NCI-H748 treated with DMSO at 0.1 percent for 48 hours (cell line): ENCODE measurements around the gene PKIG.

Source experiments
- DNase-seq: peaks from one replicate; lab custom pipeline; 2025; lab: John Stamatoyannopoulos, UW

PKIG gene

DNA sequence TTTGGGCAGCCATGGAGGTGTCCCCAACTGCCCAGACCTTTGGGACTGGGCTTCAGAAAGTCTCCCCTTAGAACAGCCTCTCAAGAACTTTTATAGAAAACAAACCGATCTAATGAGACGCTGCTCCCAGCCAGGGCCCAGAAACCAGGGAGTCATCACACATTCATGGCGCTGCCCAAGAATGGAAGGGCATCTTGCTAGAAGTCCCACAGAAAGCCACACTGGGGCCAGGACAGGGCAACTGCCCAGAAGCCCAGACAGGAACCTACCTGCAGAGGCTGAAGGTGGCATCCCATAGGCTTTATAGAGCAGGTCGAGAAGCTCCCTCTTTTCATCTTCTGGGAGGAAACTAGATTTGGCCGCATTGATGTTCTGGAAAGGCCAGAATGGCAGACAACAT, 37.7 kb downstream of the PKIG start:
- DNase-seq: no peak

DNA sequence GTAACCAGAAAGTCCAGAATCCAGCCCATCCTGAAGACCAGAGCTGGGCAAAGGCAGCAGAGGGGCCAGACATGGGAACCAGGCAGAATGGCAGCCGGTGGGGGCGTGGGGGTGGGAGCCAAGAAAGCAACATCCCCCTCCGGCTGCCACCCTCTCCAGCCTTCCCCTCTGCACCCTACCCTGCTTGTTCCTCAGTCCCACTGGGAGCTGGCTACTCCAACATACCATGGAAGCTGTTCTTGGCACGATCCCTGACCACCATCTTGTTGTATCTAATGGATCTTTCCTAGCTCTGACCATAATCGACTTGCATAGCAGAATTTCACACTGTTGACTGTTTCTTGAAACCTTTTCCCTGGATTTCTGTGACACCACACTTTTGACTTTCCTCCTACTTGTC, 38.9 kb downstream of the PKIG start:
- no peak for DNase-seq

DNA sequence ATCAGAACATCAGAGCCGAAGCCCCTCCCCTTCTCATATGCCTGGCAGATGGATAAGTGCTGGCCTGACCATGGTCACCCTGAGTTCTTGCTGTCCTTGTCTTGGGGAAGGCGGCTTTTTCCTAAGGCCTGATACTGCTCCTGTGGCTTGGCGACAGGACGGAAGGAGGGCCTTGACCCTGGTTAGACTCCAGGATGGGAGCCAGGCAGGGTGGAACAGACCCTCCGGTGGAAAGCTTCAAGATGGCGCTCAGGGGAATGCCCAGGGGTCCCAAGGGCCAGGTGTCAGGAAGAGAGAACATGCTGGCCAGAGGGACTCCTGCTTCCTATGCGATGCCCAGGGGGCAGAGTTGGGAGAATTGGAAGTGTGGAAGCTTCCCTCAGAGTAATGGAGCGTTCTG, 39.6 kb downstream of the PKIG start:
- no peak for DNase-seq

DNA sequence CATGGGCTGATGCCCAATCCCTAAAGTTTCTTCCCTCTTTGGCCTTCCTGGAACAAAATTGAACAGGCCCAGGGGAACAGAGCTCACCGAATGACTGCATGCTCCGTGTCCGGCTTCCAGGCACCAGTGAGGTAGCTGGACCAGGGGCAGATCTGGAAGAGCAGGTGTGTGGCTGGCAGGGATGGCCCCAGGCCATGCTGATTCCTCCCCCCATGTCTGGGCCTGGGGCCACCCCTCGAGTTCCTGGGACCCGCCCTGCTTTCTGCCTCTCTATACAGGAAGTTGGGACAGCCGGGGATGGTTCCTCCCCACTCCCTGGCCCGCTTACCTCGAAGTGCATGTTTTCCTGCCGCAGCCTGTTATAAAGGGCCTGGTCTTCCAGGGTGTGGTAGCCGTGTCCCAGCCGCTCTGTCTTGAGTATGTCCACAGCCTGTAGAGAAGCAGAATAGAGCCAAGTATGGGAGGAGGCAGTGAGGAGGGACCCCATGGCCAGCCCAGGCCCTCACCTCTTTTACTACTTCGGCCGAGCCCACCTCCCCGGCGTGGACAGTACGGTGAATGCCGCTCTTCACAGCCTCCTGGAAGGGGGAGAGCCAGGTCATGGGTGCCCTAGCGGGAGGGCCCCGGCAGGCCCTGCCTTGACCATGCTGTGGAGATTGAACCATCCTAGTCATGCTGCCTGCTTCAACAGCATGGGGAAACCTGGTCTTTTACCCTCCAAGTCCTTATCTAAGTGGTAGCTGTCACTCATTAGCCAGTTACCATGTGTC, 40.3 kb downstream of the PKIG start:
- DNase-seq: no peak

DNA sequence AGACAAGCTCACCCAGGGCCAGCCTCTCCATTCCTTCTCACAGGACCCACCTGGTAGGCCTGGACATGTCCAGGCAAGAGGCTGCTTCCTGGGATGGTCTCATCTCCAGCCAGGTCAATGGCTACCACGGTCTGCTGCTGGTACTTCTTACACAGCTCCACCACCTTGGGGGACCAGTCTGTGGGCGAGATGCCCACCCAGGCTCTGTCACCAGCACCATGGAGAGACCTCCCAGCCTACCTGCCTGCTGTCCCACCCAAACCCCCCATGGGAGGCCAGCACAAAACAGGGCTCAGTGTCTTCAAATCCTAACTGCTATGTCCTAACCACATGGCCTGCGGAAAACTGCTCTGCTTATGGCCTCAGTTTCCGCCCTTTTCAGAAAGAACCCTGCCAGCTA, 41.8 kb downstream of the PKIG start:
- DNase-seq: no peak

DNA sequence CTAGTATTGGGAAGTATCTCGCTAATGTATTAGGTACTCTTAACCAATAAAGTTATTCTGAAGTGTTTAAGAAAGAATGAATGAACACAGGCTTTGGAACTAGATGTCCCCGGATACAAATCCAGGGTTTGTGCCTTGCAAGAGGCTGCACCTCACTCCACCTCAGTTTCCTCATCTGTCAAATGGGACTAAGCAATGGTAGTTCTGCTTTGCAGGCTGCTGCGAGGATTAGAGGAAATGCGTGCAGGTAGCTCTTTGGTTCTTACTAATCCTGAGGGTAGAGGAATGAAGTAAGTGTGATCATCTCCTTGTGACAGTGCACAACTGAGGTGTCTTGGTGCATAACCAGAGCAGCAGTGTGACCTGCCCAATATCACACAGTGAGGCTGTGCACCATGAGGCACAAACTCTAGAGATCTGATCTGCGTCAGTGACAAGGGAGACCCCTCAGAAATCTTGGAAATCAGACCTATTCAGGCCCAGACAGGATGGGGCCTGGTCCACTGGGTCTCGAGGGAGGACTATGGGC, 42.4 kb downstream of the PKIG start:
- no peak for DNase-seq

DNA sequence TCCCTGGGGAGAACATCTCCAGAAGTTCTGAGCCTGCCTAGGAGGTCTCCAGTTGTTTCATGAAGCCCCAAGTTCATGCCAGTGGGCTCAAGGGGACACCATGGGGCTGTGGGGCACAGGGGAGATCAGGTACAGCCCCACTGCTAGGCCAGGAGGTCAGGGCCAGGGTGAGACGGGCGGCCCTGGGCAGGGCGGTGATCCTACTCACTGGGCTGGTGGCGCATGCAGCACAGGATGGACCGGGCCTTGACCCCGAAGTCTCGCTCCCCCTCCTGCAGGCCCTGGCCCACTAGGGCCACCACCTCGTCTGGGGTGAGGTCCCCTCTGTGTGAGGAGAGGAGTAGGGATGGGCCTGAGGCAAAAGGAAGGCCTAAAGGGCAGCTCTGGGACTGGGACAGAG, 43.0 kb downstream of the PKIG start:
- no peak for DNase-seq

DNA sequence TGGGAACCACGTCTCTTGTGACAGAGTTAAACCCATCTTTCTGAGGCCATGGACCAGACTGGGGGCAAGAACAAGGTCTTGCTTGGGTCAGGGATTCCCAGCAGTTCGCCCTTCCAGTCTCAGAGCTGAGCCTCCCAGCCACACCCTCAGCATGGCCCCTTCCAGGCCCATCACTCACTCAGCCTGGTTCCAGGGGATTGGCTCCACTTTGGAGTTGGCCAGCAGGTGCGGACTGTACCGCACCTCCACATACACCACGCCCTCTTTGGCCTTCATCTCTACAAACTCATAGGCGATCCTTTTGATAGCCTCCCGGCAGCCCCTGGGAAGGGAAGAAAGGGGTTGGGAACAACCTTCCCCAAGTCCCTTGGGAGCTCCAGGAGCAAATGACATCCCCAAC, 43.9 kb downstream of the PKIG start:
- DNase-seq: no peak

DNA sequence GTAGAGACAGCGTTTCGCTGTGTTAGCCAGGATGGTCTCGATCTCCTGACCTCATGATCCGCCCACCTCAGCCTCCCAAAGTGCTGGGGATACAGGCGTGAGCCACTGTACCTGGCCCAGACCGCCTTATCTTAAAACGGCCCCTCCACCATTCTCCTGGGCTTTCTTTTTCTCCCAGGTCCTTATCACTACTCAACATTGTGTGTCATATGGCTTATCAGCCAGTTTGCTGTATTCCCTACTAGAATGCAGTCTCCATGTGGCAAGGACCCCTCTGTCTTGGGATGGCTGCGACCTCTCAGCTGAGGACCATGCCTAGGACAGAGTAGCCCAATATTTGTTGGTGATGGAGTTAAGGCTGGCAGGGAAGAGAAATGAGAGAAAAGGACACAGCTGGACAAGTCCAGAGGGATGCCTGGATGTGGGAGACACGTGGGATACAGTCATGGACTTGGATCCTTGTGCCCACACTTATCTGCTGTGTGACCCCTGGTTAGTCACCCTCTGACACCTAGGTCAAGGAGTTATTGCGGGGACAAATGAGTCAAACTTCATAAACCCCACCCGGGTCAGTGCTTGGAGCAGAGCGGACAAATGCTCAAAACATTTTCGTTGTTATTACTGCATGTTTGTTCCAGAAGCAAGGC, 45.1 kb downstream of the PKIG start:
- DNase-seq: no peak

DNA sequence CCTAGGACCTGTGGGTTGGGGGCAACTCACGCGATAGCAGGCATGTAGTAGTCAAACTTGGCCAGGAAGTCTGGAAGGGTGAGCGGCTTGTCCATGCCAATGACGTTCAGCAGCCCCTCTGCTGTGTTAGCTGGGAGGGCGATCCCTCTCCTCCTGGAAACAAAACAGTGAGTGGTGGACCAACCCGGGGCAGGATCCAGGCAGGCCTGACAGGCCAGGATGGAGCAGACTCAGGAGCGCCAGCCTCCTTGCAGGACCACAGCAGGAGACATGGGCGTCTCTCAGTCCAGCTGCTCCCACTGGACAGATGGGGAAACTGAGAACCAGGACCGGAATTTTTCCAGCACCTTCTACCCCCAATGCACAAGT, 46.6 kb downstream of the PKIG start:
- DNase-seq: no peak

DNA sequence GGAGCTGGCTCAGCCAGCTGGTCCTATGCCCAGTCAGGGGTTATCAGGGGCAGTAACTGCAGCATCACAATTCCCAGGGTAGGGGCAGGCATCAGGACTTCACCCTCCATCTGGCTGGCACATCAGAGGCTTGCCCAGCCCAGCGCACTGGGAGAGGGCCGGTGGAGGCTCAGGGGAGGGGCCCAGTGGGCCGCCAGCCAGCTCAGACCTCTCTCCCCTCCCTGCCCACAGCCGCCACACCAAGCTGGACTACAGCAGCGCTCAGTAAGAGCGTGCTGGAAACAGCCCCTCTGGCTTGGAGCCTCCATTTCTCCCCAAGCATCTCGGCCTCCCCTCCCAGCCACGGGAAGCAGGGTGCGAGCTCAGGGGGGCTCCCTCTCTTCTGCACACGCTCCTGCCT, 47.2 kb downstream of the PKIG start:
- DNase-seq: no peak

DNA sequence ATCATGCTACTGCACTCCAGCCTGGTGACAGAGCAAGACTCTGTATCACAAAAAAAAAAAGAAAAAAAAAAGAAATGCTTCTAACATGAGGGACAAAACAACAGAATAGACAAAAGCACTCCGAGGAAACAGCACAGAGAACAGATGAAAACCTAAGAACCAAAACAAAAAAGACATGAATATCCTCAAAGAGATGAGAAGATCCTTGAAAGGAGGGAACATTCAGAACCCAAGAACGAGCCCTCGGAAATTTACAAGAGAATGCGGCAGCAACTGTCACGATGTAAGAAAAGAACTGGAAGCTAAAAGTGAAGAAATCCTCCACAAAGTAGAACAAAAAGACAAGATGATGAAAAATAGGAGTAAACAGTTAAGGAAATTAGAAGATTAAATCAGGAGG, 47.9 kb downstream of the PKIG start:
- no peak for DNase-seq

DNA sequence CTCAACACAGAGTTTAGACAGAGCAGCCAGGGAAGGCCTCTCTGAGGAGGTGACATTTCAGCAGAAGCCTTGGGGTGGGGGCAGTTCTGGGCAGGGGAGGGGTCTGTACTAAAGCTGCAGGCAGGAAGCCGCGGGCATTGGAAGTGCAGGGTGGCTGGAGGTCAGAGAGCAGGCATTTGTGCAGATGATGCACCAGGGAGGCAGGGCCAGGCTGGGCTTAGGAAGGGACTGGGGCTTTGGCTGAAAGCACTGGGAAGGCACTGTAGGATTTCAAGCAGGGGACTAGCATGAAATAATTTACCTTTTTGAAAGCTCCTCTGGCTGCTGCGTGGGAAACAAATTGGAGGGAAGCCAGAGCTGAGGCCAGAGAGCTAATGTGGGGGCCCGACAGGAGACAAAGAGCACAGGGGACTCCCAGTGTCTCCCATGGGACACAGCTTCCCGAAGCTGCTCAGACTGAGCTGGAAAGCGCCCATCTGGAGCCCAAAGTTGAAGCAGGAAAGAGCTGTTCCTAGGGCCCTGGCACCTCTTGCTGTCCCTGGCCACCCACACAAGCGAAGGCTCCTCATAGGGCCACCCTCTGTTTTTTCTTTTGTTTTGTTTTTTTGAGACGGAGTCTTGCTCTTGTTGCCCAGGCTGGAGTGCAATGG, 49.8 kb downstream of the PKIG start:
- no peak for DNase-seq

DNA sequence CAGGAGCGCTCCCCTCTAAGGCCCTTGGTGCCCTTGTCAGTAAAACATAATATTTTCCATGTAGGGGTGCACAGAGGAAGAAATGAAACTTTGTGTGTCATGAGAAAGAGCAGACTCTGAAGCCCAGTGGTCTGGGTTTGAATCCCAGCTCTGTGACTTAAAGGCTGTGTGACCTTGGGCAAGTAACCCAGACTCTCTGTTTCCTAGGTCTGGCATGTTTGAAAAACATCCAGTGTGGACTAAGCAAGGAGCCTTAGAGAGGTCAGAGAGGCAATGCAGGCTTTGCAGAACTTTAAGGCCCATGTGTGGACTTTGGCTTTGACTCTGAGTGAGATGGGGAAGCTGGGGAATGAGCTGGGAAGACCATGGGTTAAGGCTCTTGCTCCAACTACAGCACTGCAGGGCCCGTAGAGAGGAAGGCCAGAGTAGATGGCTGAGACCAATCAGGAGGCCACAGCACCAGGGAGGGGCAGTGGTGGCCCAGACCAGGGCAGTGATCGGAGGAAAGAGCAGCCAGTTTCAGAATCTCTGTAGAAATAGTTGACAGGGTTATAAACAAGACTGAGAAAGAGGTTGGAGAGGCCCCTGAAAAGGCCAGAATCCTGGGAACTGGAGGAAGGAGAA, 50.9 kb downstream of the PKIG start:
- DNase-seq: no peak

DNA sequence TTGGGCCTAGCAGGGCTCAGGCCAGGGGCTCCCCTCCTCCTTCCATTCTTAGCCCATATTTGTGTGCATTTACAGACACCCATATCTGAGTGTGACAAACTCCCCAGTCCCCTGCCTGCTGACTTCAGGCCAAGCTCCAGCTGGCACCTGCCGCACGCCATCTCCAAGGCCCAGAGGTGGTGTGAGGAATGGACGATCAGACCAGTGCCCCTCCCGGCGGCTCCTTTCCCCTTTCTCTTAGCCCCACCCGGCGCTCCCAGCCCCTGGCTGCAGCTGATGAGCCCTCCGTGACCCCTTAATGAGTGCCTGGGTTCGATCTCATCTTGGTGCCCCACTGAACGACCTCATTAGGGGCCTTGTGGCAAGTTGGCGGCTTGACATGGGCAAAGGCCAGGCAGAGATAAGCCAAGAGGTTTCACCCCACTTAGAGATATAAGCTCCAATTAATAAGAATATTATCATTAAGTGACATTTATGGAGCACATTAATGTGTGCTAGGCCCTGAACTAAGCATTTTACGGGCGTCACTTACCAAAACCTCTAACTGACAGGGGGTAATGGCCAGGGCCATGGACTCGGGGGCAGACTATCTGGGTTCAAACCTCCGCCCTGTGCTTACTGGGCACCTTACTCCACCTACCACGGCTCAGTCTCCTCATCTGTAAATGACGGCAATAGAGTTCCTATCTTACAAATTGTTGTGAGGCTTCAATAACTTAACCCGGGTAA, 51.7 kb downstream of the PKIG start:
- DNase-seq: no peak

DNA sequence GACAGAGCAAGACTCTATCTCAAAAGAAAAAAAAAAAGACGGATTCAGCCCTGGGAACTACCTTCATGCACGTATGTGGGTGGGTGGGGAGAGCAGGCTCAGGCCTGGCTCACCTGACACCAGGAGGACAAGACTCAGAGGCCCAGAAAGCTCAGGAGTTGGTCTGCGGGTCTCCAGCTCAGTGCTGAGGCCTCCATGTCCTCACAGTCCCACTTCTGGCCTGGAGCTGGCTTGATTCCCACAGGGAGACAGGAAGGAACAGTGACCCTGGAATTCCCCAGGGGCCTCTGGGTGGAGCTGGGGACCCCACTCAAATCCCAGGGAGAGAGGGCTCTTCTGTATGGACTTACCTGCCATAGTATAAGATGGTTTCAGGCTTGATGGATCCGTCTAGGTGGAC, 53.5 kb downstream of the PKIG start:
- DNase-seq: no peak

DNA sequence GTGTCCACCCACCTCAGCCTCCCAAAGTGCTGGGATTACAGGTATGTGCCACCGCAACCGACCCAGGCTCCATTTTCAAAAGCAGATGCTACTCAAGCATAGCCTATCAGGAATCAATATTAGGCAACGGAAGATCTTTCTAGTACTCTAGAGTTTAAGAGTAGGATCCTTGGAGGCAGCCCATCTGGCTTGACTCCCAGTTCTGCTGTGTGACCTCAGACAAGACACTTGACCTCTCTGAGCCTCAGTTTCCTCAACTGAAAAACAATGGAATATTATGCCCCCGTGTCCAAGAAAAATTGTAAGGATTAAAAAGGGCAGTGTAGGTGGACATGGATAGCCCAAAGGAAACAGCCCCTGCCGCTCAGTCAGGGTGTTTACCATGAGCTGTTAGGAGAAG, 54.7 kb downstream of the PKIG start:
- DNase-seq: no peak

DNA sequence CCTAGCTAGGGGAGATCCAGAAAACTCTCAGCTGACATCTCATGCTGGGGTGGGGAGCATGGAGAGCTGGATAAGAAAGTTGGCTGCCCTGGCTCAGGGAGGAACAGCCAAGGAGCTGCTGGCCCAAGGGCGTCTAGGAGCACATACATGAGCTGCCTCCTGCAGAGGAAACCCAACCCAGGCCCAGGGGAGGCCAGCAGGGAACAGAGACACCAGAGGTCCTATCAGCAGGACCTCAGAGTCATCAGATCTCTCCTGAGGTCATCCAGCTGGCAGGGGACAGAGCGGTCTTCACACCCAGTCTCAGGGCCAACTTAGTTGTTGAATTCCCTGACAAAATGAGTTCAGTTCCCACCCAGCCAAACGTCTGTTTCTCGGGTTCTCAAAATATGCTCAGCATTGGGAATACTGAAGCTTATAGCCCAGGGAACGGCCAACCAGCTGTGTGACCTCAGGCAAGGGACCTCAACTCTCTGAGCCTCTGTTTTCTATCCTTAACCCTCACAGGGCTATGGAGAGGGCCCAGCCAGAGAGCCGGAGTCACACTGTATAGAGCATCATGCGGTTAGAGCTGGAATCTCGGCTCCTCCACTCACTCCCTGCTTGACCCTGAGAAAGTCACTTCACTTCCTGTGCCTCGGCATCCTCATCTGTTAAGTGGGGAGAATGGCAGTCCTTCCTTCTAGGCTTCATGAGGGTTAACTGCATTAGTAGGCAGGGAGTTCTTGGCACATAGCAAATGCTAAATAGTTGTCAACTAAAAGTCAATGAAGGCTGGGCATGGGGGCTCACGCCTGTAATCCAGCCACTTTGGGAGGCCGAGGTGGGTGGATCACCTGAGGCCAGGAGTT, 55.4 kb downstream of the PKIG start:
- no peak for DNase-seq

DNA sequence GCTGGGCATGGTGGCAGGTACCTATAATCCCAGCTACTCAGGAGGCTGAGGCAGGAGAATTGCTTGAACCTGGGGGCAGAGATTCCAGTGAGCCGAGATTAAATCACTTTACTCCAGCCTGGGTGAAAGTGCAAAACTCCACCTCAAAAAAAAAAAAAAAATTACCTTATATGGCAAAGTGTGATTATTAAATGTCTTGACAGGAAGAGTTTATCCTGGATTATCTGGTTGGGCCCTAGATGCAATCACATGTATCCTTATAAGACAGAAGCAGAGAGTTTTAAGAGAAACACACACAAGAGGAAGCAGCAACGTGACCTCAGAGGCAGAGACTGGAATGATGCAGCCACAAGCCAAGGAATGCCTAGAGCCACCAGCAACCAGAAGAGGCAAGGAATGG, 58.1 kb downstream of the PKIG start:
- DNase-seq: no peak

DNA sequence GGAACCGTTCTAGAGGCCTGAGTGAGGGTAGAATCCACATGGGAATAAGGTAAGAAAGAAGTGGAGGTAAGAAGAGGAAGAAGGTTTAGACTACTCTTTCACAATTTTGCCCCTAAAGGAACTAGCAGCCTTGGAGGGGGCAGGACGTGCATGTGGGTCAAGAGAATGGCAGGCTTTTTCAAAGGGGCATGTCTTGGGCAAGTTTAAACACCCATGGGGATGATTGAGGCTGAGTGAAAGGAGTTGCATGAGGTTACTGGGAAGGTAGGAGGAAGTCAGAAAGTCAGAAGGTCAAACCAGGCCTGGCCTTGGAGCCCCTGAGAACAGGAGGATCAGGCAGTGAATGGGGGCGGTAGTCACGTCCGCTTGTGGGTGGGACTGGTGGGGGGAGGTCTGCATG, 58.9 kb downstream of the PKIG start:
- DNase-seq: no peak
